Type B pancreatic cell (in vitro differentiated cells): ENCODE measurements around the gene USF1. TPM values are rescaled to one million over a fixed set of nuclear protein-coding genes. Genes with fewer than 3 reads are reported as not detected.
"Not testable (repeated sequence)": the region's sequence is repeated elsewhere in the genome, so short reads cannot be mapped to it uniquely, and the experiment has no call there.

Source experiments
- DNase-seq: peaks from one replicate; pipeline ENCODE4 v3.0.0; 2021; ENCODE audit warnings: mixed read lengths; ENCODE audit not compliant: unreplicated experiment; ENCODE audit errors: extremely low spot score
- H3K27ac Mint-ChIP-seq: 2 replicates; pipeline ENCODE4 v1.8.0; 2021; ENCODE audit warnings: mild to moderate bottlenecking, mixed read lengths
- H3K27me3 Mint-ChIP-seq: 2 replicates; pipeline ENCODE4 v1.8.0; 2021; ENCODE audit warnings: mixed read lengths
- H3K36me3 Mint-ChIP-seq: 2 replicates; pipeline ENCODE4 v1.8.0; 2021; ENCODE audit warnings: mixed read lengths
- H3K4me1 Mint-ChIP-seq: one replicate; pipeline ENCODE4 v1.8.0; 2021; ENCODE audit warnings: mixed read lengths; ENCODE audit not compliant: unreplicated experiment
- H3K4me3 Mint-ChIP-seq: 2 replicates; pipeline ENCODE4 v1.8.0; 2021; ENCODE audit warnings: mild to moderate bottlenecking, mixed read lengths
- H3K9me3 Mint-ChIP-seq: 2 replicates; pipeline ENCODE4 v1.8.0; 2021; ENCODE audit warnings: mixed read lengths
- CTCF ChIP-seq: fragments of 200-600 bp; sonication (generic); conservative IDR thresholded peaks from 2 replicates; pipeline ENCODE4 v1.5.0; 2021; ENCODE audit warnings: antibody characterized with exemption, mild to moderate bottlenecking
- total RNA-seq: library from RNA; stranded (reverse); gene quantifications from 2 replicates; pipeline ENCODE4 v1.2.1, GENCODE V29; 2021; ENCODE audit warnings: low replicate concordance

USF1 gene
- total RNA-seq, 1 donor from 2014 or later = 79.1 TPM

- Mint-ChIP-seq H3K27ac (peak overlapping the region; percentile 82), H3K27me3 (no peaks in the 10 kb centered on the region), H3K9me3 (no peaks in the 10 kb centered on the region), H3K36me3 (no peaks in the 10 kb centered on the region), H3K4me1 (peaks cover 14% of the 10 kb centered on the region), H3K4me3 (no peak overlapping the region)
- TF ChIP-seq CTCF = peak; percentile 70
- DNase-seq = no peak
Observed at GRCh38 chr1:160997323-160998038, 48.3 kb downstream of the USF1 start.

GRCh38 chr1:160996178-160996577 is 49.6 kb downstream of the USF1 start:
- Mint-ChIP-seq H3K4me3 (no peak overlapping the region), H3K9me3 (no peaks in the 10 kb centered on the region), H3K27me3 (no peaks in the 10 kb centered on the region), H3K27ac (peak overlapping the region; percentile 61), H3K36me3 (no peaks in the 10 kb centered on the region), H3K4me1 (peaks cover 10% of the 10 kb centered on the region)
- no peak for TF ChIP-seq CTCF
- DNase-seq = no peak

GRCh38 chr1:160993544-160994193 is 52.1 kb downstream of the USF1 start:
- peak; percentile 51 for TF ChIP-seq CTCF
- Mint-ChIP-seq H3K9me3 (no peaks in the 10 kb centered on the region), H3K27ac (peak overlapping the region; percentile 10), H3K4me1 (peaks cover 10% of the 10 kb centered on the region), H3K36me3 (no peaks in the 10 kb centered on the region), H3K4me3 (no peak overlapping the region), H3K27me3 (no peaks in the 10 kb centered on the region)
- no peak for DNase-seq

GRCh38 chr1:160992036-160992435 is 53.7 kb downstream of the USF1 start:
- H3K9me3 Mint-ChIP-seq, H3K27ac Mint-ChIP-seq, H3K4me3 Mint-ChIP-seq, H3K27me3 Mint-ChIP-seq, H3K36me3 Mint-ChIP-seq, DNase-seq, H3K4me1 Mint-ChIP-seq: not testable (repeated sequence)

Other genes starting within 250 kb of the USF1 start
- not detected in 2 replicates for gene LY9, start 249.8 kb downstream of the USF1 start, total RNA-seq
- 0.50 and 0.56 TPM in 2 replicates for gene CD244, start 183.1 kb downstream of the USF1 start, total RNA-seq
- gene ITLN1, start 160.8 kb downstream of the USF1 start, total RNA-seq = 23.1 and 59.8 TPM in 2 replicates
- gene ITLN2, start 91.2 kb downstream of the USF1 start, total RNA-seq = 0.99 and 1.7 TPM in 2 replicates
- 66.8 and 147 TPM in 2 replicates for gene F11R, start 24.8 kb downstream of the USF1 start, total RNA-seq
- 40.8 and 98.0 TPM in 2 replicates for gene TSTD1, start 7.0 kb downstream of the USF1 start, total RNA-seq
- gene ARHGAP30, start 23.9 kb upstream of the USF1 start, total RNA-seq = 1.3 and 3.3 TPM in 2 replicates
- gene NECTIN4, start 43.6 kb upstream of the USF1 start, total RNA-seq = 57.7 and 193 TPM in 2 replicates
- gene KLHDC9, start 52.4 kb upstream of the USF1 start, total RNA-seq = 14.1 and 14.3 TPM in 2 replicates
- 41.1 and 50.9 TPM in 2 replicates for gene PFDN2, start 72.1 kb upstream of the USF1 start, total RNA-seq
- 42.4 and 47.5 TPM in 2 replicates for gene NIT1, start 72.1 kb upstream of the USF1 start, total RNA-seq
- 31.3 and 41.0 TPM in 2 replicates for gene DEDD, start 86.7 kb upstream of the USF1 start, total RNA-seq
- 90.3 and 103 TPM in 2 replicates for gene UFC1, start 108.0 kb upstream of the USF1 start, total RNA-seq
- gene USP21, start 113.5 kb upstream of the USF1 start, total RNA-seq = 31.6 and 45.7 TPM in 2 replicates
- gene PPOX, start 120.4 kb upstream of the USF1 start, total RNA-seq = 25.7 and 43.6 TPM in 2 replicates
- 42.4 and 48.5 TPM in 2 replicates for gene B4GALT3, start 131.5 kb upstream of the USF1 start, total RNA-seq
- gene ADAMTS4, start 153.1 kb upstream of the USF1 start, total RNA-seq = 0.10 and 2.5 TPM in 2 replicates
- 93.1 and 97.4 TPM in 2 replicates for gene NDUFS2, start 156.4 kb upstream of the USF1 start, total RNA-seq
- 0.80 TPM in 1 of 2 replicates, not detected in the other for gene FCER1G, start 169.3 kb upstream of the USF1 start, total RNA-seq
- 39.5 and 238 TPM in 2 replicates for gene APOA2, start 177.7 kb upstream of the USF1 start, total RNA-seq
- gene TOMM40L, start 180.1 kb upstream of the USF1 start, total RNA-seq = 13.6 and 13.7 TPM in 2 replicates
- gene NR1I3, start 192.2 kb upstream of the USF1 start, total RNA-seq = not detected in 2 replicates
- gene PCP4L1, start 212.8 kb upstream of the USF1 start, total RNA-seq = 1.0 and 3.4 TPM in 2 replicates